Stomach (tissue), 9 donors: Measurements from ENCODE around the gene PRR18. TPM values are rescaled to one million over a fixed set of nuclear protein-coding genes. Genes with fewer than 3 reads are reported as not detected.

Experiments used
- DNase-seq, 2 donors: peaks; one replicate each; pipeline versions ENCODE4 v3.0.0 to v3.0.0-alpha.2; 2013 to 2019
- H3K27ac ChIP-seq, 5 donors: fragments of 200-600 bp in 4 of 5; sonication (generic) in 4 of 5; one replicate each; pipeline ENCODE4 v1.5.1; 2013 to 2019; ENCODE audit warnings: mild to moderate bottlenecking in 1 of 5, moderate library complexity in 1 of 5
- H3K27me3 ChIP-seq, 3 donors: fragments of 200-600 bp; sonication (generic); one replicate each; pipeline ENCODE4 v1.5.1; 2017 to 2019; ENCODE audit warnings: mixed run types in 1 of 3
- H3K36me3 ChIP-seq, 4 donors: fragments of 200-600 bp; sonication (generic); 1 replicate in 3 of 4; 2 replicates in 1 of 4; pipeline ENCODE4 v1.5.1; 2016 to 2019
- H3K4me1 ChIP-seq, 4 donors: fragments of 200-600 bp; sonication (generic); one replicate each; pipeline ENCODE4 v1.5.1; 2016 to 2019
- H3K4me3 ChIP-seq, 4 donors: fragments of 200-600 bp; sonication (generic) in 3 of 4; one replicate each; pipeline ENCODE4 v1.5.1; 2016 to 2019; ENCODE audit warnings: mild to moderate bottlenecking in 1 of 4
- H3K9me3 ChIP-seq, 4 donors: fragments of 200-600 bp; sonication (generic); one replicate each; pipeline ENCODE4 v1.5.1; 2016 to 2019
- EP300 ChIP-seq: sonication (generic); formaldehyde crosslinking; IDR thresholded peaks from one replicate; pipeline ENCODE4 v1.6.1; 2017; ENCODE audit warnings: antibody characterized with exemption
- POLR2A ChIP-seq, 4 donors: fragments of 450-650 bp; IDR thresholded peaks; one replicate each; pipeline ENCODE4 v1.6.1; 2016; ENCODE audit warnings: antibody characterized with exemption in 4 of 4, control low read depth in 2 of 4, mild to moderate bottlenecking in 1 of 4, moderate library complexity in 1 of 4
- POLR2AphosphoS5 ChIP-seq, 3 donors: sonication (generic); formaldehyde crosslinking; IDR thresholded peaks; one replicate each; pipeline ENCODE4 v1.6.1; 2016; ENCODE audit warnings: antibody characterized with exemption in 3 of 3
- WGBS, 5 donors: extraction: QIAGEN DNeasy Blood & Tissue Kit in 3 of 5; methylation state at CpG; one replicate each; pipeline versions ENCODE4 v1.1.5 to v1.1.7; 2013 to 2018; 5-methylcytosine and 5-hydroxymethylcytosine counted together
- intact Hi-C: fragments of 100-400 bp; cut with DNase I; formaldehyde crosslinking; loops from one replicate; pipeline ENCODE4 v1.15.1; 2023; ENCODE audit warnings: low total_unique reads
- polyA plus RNA-seq, 3 donors: library from polyadenylated mRNA; stranded (reverse); fragments of 200-250 nt; gene quantifications; one replicate each; pipeline ENCODE4 v1.2.3, GENCODE V29; 2013
- total RNA-seq, 5 donors: library from RNA; depleted of rRNA; stranded (reverse); fragments of >200 nt; gene quantifications; one replicate each; pipeline versions ENCODE4 v1.1.0 to v1.2.3, GENCODE V29; 2014 to 2016
- TF ChIP-seq, protein P1 (sequence below), 7 experiments: fragments of 450-650 bp in 4 of 7; fragments of 200-600 bp in 3 of 7; sonication (generic) in 3 of 7; IDR thresholded peaks; one replicate each; pipeline ENCODE4 v1.5.1; 2016 to 2019; ENCODE audit warnings: antibody characterized with exemption in 7 of 7, control low read depth in 2 of 7, mild to moderate bottlenecking in 1 of 7
- donor health status: healthy with polysubstance abuse.
- donor health status: Bipolar disorder and iron deficiency.
- donor health status: healthy.

Gene PRR18
- total and polyA plus RNA-seq, 8 donors, result 0.18 TPM; not detected in 7

GRCh38 chr6:166300357-166300987 is 7.7 kb downstream of the PRR18 start:
- no peaks in the 10 kb centered on the region for H3K4me1 ChIP-seq
- peaks cover 0 to 57% (median 5%) of the 10 kb centered on the region in 3 donors for H3K27me3 ChIP-seq
- peaks cover 0 to under 1% (median 0%) of the 10 kb centered on the region in 4 donors for H3K9me3 ChIP-seq
- WGBS, 5 donors, result 84 to 88% (median 85%) methylated on average over 9 of the region's 9 CpGs
- no peak overlapping the region for H3K4me3 ChIP-seq
- no peak overlapping the region for H3K27ac ChIP-seq
- H3K36me3 ChIP-seq, result no peaks in the 10 kb centered on the region
- no peak for DNase-seq
- TF ChIP-seq, protein P1, sequence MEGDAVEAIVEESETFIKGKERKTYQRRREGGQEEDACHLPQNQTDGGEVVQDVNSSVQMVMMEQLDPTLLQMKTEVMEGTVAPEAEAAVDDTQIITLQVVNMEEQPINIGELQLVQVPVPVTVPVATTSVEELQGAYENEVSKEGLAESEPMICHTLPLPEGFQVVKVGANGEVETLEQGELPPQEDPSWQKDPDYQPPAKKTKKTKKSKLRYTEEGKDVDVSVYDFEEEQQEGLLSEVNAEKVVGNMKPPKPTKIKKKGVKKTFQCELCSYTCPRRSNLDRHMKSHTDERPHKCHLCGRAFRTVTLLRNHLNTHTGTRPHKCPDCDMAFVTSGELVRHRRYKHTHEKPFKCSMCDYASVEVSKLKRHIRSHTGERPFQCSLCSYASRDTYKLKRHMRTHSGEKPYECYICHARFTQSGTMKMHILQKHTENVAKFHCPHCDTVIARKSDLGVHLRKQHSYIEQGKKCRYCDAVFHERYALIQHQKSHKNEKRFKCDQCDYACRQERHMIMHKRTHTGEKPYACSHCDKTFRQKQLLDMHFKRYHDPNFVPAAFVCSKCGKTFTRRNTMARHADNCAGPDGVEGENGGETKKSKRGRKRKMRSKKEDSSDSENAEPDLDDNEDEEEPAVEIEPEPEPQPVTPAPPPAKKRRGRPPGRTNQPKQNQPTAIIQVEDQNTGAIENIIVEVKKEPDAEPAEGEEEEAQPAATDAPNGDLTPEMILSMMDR (IDR thresholded peaks at IDR 0.05), result no peak
- TF ChIP-seq POLR2AphosphoS5 (IDR thresholded peaks at IDR 0.05), result no peak
- TF ChIP-seq POLR2A (IDR thresholded peaks at IDR 0.05), result no peak
- no peak for TF ChIP-seq EP300
- intact Hi-C loops, result no loop called here

DNA sequence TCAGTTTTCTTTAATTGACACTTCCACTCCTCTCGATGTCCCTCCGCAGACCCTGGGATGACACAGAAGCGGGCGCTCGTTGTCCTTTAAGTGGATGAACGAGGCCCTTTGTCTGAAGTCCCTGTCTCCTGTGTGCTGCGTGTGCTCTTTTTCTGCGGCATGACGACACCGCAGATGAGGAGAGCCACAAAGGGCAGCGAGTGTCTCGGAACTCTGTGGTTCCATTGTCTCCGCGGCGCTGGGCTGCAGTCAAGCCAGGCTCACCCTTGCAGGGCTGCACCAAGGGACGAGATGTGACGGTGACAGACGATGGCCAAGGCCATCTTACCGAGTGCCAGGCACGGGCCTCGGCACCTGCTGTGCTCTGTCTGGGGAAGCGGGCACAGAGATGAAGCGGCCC is 10.6 kb downstream of the PRR18 start:
- peaks cover 0 to 3% (median 0%) of the 10 kb centered on the region in 4 donors for H3K9me3 ChIP-seq
- intact Hi-C loops, result no loop called here
- no peak overlapping the region for H3K27ac ChIP-seq
- H3K4me3 ChIP-seq, result no peak overlapping the region
- H3K4me1 ChIP-seq, result no peaks in the 10 kb centered on the region
- WGBS, 5 donors, result 91 to 97% (median 94%) methylated on average over 19 to 23 of the region's 23 CpGs
- no peak for TF ChIP-seq EP300
- TF ChIP-seq, protein P1 (IDR thresholded peaks at IDR 0.05), result no peak
- no peak for TF ChIP-seq POLR2AphosphoS5 (IDR thresholded peaks at IDR 0.05)
- TF ChIP-seq POLR2A (IDR thresholded peaks at IDR 0.05), result no peak
- peaks cover 0 to 61% (median 3%) of the 10 kb centered on the region in 3 donors for H3K27me3 ChIP-seq
- no peaks in the 10 kb centered on the region for H3K36me3 ChIP-seq
- no peak for DNase-seq

DNA sequence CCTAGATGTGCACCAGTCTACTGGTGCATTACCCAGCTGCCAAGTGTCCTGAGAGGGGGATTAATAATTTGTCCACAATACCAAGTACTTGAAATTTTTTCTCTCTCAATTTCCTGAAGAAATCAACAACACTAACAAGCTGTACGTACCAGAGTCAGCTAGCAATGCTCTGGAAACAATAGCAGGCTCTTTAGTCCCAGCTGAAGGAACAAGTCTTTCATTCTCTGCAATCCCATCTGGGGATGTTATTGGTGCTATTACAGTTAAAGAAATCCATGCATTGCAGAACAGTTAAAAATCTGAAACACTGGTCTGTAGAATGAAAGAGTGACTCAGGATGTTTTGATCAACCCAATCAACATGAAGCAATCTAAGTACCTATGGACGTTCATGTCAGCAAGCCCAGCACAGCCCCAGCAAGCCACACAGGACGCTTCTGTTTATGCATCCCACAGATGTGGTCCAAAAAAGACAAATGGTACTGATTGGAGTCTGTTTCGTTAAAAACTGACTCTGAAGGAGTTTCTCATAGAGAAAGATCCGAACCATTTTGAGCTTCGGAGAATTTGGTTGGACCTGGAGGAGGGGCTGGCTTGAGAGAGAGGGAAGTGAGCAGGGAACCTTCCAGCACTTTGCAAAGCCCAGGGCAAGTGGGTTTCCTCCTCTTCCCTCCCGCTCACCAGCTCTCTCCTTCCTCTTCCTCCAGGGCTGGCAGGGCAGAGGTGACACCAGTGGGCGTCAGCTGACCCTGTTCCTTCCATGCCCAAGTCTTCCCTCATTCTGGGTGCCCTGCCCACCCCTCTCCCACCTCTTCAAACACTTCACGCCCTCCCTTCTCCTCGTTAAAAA is 11.9 kb downstream of the PRR18 start:
- Histone ChIP-seq H3K9me3 (peaks cover 0 to 3% (median 0%) of the 10 kb centered on the region in 4 donors), H3K4me3 (no peak overlapping the region), H3K36me3 (no peaks in the 10 kb centered on the region), H3K4me1 (no peaks in the 10 kb centered on the region), H3K27ac (no peak overlapping the region), H3K27me3 (peaks cover 0 to 60% (median 0%) of the 10 kb centered on the region in 3 donors)
- no peak for TF ChIP-seq EP300
- TF ChIP-seq, protein P1 (IDR thresholded peaks at IDR 0.05), result no peak
- TF ChIP-seq POLR2A (IDR thresholded peaks at IDR 0.05), result no peak
- no peak for TF ChIP-seq POLR2AphosphoS5 (IDR thresholded peaks at IDR 0.05)
- DNase-seq, result no peak
- intact Hi-C loops, result no loop called here
- 80 to 85% (median 83%) methylated on average over 10 of the region's 10 CpGs for WGBS, 5 donors

GRCh38 chr6:166293731-166294584 is 14.2 kb downstream of the PRR18 start:
- 73 to 84% (median 80%) methylated on average over 8 to 12 of the region's 12 CpGs for WGBS, 5 donors
- H3K4me1 ChIP-seq, result no peaks in the 10 kb centered on the region
- intact Hi-C loops, result no loop called here

More at GRCh38 chr6:166293731-166294584, 14.2 kb downstream of the PRR18 start:
- no peaks in the 10 kb centered on the region for H3K36me3 ChIP-seq
- H3K27me3 ChIP-seq, result peaks cover 0 to 60% (median 0%) of the 10 kb centered on the region in 3 donors
- no peak for DNase-seq
- peaks cover 0 to 3% (median 0%) of the 10 kb centered on the region in 4 donors for H3K9me3 ChIP-seq
- H3K4me3 ChIP-seq, result no peak overlapping the region
- TF ChIP-seq POLR2A (IDR thresholded peaks at IDR 0.05), result no peak
- TF ChIP-seq POLR2AphosphoS5 (IDR thresholded peaks at IDR 0.05), result no peak
- TF ChIP-seq EP300, result no peak
- H3K27ac ChIP-seq, result no peak overlapping the region
